NCI-H82 treated with DMSO at 0.1 percent for 48 hours (cell line): ENCODE measurements around the gene TCF4.

Experiments used
- DNase-seq: peaks from one replicate; lab custom pipeline; 2025; ENCODE audit not compliant: unreplicated experiment; lab: John Stamatoyannopoulos, UW

Gene TCF4

DNA sequence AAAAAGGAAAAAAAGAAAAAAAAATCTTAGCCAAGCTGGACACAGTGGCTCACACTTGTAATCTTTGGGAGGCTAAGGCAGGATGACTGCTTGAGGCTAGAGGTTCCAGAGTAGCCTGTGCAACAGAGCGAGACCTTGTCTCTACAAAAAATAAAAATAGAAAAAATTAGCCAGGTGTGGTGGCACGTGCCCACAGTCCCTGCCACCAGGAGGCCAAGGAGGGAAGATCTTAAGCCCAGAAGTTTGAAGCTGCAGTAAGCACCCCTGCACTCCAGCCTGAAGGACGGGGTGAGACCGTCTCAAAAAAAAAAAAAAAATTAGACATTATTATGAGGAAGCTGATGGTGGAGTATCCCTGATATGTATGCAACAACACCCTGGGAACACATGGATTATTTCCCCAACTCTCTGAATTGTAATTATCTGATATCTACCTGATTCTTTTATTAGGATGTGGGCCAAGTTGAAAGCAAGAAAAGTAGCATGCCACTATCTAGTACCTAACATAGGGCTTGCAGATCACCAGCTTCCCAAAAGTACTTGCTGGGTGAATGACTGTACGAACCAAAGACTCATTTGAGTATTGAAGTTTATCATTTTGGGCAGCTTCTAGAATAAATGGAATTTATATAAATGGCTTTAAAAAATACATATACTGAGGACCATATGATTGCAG is 140.9 kb downstream of the TCF4 start:
- no peak for DNase-seq

DNA sequence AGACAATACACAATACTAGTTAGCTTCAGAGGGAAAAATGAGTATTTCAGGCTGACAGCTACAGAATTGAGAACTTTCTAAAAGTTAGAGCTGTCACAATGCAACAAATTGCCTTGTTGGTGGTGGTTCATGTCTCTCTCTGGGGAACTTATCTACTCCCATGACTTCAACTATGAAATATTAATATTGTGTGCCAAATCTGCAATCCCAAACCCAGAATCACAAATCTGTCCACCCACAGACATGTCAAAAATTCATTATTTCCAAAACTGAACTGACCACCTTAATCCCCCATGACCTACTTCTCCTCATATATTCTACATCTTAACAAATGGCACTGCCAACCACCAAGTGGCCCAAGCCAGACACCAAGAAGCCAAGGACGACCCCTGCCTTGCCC is 143.5 kb downstream of the TCF4 start:
- no peak for DNase-seq

DNA sequence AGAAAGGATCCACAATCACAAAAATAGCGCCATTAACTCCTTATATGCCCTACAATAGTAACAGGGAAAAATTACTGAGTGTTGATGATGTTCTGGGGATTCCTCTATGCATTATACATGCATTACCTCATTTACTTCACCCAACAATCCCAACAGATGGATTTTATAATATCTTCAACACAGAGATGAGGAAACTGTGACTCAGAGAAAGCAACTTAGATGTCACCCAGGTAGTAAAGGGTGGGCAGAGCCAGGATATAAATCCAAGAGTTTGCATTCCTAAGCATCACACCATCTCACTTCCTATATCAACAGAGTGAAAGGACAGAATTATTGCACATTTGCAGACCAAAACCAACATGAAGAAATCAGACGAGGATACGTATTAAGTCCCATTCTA is 144.2 kb downstream of the TCF4 start:
- no peak for DNase-seq

DNA sequence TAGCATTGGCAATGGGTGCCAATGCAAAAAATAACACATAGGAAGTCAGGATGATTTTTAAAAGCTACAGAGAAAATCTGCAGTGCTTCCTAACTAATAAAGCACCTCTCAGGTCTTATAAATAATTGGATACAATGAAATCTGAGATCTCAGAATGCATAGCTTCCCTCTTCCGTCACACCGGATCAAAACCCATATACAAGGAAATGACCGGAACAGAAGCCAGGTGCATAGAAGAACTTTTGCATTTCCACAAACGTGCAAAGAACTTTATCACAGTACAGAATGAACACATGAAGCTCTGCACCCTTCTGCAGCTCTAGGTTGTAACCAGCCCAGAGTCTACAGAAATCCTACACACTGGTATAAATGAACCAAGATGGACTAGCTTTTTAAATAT is 145.4 kb downstream of the TCF4 start:
- DNase-seq: no peak

DNA sequence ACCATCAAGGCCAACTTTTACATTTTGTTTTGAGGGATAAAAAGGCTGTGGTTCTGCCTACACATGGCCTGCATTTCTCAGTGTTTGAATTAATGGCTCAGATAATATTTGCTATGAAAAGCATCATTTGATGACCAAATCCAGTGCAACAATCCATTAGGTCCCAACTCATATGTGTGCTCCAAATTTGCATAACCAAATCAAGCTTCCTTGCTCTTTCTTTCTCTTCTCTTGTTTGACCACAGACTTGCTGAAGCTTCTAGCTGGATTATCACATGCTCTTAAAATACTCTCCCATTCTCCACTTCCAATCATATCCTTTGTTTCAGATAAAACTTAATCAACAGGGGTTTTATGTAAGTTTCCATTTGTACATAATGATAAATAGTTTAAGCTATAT is 147.0 kb downstream of the TCF4 start:
- no peak for DNase-seq

DNA sequence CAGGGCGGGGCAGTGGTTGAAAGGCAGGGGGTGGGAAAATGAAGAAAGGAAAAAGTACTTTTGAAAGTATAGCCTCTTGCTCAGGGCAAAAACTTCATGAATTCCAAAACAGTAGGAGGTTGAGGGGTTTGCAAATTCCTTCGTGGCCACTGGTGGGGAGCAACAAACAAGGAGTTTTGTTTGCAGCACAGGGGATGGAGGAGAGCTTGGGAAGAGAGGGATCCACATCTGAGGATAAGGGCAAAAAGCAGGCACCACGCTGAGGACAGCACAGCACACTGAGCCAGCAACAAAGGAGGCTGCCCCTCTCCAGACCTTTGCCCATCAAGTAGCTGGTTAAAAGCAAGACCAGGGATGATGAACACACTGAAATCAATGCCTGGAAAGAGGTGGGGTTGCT is 148.9 kb downstream of the TCF4 start:
- no peak for DNase-seq

DNA sequence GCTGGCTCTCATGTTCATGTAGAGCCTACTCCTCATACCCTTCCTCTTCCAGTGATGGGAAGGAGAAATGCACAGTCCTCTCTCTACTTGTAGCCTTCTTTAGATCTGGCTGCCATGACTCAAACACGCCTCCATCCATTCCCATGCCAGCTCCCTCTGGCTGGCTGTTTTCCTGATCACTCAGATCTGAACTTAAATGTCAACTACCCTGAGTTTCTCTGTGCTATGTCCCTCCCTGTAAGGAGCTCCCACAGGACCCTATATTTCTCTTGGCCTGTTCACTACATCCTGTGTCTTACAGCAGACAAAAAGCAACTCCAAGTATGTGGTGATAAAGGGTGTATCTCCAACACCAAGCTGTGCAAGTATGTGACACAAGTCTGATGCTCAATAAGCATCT is 152.4 kb downstream of the TCF4 start:
- no peak for DNase-seq

DNA sequence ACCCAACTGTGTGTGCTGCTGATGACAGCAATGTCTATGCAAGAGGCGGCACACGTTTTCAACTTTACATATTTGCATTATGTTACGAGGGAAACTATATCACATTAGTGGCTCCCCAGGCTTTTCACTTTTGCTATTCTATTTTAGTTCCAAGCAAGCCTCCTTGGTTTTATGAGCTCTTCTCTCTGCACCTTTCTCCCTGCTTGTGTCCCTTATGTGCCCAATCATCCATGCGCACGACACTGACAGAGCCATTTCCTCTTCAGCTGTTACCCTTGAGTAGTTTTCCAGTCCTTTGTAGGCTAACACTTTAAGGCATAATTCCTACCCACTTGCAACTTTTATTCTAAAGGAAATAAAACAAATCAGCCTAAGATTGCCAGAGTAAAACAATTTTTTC is 154.3 kb downstream of the TCF4 start:
- no peak for DNase-seq

DNA sequence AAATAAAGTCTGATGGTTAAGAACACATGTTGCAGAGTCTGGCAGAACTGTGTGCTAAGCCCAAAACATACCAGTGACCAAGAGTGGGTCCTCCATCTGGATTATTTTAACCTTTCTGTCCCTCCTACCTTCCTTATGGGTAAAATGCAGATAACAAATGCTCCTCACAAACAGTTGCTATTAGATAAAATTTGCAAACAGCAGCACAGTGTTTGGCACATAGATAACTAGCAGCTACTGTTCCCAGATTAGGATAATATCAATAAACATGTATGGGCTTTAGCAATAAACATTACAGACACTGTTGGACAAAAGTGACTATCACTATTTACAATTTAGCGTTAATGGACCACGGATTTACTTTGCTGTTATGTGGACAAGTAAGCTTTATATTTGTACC is 154.9 kb downstream of the TCF4 start:
- no peak for DNase-seq

DNA sequence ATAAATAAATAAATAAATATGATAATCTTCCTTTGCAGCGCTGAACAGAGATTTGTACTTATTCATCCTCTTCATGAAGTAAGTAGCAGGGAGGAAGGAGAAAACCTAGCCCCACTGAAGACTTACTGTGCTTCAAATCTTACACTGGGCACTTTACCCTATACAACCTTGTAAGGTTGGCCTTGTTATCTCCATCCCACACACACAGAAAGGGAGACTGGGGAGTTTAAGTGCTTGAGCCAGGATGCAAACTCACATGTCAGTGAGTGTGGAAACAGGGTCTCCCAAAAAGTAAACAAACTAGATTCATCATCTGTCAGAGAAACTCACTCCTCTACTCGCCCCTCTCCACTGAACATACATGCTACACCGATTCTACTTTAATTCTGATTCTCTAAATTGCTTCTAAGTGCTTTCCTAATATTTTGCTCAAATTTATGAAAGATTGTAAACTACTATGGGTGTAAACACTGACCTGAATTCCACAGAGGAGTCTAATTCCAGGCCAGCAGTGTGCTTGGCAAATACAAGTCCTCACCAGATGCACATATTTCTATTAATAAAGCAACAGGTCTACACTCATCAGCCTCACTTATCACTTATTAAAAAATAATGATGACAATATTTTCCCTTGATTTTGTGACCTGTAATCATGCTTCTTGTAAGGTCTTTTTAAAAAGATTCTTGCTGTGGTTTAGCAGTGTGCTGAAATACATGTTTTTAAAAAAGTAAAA is 155.5 kb downstream of the TCF4 start:
- DNase-seq: no peak

DNA sequence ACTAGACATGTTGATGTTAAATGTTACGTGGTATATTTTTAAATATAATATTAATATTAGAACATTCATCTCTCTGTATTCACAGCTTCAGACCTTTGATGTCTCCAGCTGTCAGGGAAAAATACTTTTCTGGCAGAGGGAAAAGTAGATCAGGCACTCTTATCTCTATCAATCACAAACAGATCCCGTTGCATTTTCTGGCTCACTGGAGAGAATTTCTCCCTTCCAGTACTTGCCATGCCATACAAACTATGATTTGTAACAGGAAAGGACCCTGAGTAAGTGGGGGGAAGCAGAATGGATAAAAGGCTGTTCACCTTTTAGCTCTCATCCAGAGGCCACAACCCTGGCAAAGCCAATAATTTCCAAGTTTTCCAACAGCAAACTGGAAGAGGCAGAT is 158.0 kb downstream of the TCF4 start:
- no peak for DNase-seq

DNA sequence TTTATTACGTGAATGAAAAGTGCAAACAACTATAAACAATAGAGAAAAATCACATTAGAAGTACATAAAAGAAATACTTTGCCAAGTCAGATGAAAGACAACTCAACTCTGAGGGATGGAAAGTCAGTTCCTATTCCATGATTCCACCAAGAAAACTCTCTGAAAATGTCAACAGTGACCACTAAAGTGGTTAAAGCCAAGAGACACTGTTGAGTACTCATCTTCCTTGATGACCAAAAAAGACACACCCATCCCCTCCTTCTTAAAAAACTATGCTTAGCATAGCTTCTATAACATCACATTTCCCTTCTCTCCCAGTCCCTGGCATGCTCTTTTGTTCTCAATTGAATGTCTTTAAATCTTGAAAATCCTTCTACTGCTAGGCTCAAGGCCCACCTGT is 160.0 kb downstream of the TCF4 start:
- DNase-seq: no peak

DNA sequence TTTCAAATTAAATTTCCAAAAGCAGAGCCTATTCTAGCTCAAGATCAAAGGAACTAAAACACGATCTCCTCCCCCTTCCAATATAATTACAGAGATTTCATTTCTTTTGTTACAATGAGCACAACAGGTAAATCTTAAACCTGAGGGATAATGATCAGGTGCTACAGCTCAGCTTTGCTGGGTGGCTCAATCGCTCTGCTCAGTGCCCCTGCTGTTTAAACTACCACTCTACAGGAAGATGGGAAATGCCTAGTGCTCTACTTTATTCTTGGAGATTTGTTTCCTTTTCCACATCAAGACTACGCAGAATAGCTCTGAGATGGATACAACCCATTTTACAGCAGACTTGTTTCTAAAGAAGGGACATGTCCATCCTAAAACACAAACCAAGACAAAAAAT is 162.3 kb downstream of the TCF4 start:
- no peak for DNase-seq

DNA sequence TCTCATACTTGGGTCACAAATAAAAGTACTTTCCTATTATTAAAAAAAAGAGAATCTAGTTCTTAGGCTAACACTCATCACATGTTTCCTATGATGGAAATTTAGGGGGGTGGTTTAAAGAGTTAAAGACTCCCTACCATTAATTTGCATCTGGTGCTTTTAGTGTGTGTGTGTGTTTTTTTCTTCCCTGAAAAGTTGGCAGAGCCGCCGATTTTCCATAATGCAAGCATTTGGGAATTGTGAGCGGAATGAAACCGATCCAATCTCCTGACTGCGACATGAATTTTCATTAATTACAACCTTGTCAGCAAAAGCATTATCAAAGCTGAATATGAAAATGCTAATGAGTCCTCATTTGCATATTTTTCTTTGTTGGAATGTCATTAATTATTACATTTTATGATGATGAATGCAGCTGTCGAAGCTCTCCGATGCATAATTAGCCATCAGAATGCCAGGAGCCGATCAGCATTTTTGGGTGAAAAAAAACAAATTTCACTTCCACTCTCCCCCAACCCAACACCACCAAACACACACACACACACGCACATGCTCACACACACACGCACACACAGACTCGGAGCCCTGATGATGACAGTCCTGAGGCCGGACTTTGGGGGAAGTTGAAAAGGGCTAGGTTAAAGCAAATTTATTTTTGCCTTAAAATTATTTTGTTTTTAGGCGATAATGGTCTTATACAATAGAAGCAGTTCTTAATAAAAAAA is 165.4 kb downstream of the TCF4 start:
- DNase-seq: no peak

DNA sequence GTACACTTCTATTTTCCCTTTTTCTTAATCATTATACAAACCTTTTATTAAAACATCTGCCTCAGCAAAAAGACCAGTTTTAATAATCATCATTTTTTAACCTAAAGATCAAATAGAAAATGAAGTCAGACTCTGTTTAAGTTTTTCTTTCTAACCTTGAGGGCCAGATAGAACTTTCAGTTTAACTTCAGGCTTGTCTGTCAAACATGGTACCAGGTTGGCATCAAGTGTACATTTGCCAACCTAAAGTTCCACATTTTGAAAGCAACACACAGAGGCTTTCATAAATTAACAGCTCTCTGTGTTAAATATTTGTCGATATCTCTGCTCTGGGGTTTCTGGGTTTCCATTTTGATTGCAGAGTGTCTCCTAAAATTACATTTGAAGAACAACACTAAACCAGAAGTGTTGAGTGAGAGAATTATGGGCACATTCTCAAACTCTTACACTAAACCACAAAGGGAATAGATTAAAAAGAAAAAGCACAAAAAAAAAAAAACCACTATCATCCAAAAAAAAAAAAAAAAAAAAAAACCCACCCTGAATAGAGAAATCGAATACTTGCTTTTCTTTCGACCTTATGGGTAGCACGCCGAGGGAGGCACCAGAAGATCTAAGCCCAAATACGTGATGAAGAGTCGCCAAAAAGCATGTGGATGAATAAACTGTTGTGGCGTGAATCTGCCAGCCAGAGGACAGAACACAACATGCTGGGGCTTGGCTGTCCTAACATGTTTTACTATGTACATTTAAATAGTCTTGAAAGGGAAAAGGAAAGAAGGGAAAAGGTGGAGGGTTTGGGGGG is 166.2 kb downstream of the TCF4 start:
- no peak for DNase-seq

DNA sequence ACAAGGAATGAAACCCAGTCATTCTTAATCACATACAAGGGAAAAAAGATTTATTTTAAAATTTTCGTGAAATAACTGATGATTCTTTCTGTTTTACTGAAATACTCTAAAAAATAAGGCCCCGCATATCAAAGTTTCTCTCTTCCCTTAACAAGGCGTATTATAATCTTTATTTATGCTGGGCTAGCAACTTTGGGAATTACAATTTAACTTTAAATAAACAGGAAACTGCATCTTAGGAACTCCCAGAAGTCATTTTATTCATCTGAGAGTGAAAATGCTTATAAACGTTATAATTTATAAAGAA is 166.7 kb downstream of the TCF4 start:
- no peak for DNase-seq

DNA sequence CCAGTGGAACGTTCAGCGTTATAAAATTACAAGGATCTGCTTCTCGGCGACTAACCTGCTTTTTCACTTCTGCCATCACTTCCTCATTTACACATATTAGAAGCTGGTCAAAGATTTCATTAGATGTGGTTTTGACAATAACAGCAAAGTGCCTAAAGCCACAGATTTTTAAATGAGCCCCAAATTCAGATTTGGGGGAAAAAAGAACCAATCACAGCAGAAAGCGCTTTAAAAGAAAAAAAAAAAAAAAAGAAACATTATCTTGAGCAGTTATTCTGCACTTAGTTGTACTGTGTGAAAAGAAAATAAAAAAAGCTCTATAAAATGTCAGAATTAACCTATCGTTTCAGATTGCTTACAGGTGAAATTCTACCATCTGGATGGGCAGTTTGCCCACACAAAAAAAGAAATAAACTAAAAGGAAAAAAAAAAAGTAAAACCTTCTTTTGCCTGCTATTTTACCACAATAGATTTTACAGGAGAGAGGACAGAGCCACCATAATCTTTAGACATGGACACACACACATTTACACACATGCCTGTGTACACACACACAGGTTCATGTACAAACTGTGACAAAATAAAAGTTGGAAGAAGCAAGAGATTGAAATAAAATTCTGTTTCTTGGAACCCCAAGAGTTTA is 167.2 kb downstream of the TCF4 start:
- no peak for DNase-seq

DNA sequence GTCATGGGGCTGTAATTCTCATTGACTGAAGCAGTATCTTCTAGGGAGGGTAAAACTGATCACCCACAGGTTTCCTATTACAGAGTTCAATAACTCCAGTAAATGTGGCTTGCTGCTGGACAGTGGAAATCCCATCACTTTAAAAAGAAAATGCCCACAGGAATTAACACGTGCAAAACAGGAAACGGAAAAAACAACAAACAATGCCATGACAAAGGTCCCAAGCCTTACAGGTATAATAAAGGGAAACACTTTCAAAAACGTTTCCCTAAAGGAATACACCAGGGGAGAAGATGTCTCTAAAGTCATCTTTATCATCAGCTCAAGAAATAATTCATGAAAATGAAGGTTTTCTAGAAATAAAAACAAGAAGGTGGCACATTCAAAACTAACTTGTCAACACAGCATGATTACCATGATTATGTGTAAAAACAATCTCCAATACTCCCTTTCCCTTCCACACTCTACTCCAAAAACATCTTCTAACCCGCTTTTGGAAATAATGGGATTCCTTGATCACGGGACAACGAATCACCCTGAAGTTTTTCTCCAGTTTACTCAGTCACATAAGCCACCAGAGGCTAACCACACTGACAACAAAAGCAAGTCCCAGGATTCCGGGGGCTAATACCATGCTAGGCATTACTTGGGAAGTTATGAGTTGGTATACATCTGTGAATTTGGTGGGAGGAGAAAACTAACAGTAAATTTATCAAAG is 167.9 kb downstream of the TCF4 start:
- DNase-seq: no peak

DNA sequence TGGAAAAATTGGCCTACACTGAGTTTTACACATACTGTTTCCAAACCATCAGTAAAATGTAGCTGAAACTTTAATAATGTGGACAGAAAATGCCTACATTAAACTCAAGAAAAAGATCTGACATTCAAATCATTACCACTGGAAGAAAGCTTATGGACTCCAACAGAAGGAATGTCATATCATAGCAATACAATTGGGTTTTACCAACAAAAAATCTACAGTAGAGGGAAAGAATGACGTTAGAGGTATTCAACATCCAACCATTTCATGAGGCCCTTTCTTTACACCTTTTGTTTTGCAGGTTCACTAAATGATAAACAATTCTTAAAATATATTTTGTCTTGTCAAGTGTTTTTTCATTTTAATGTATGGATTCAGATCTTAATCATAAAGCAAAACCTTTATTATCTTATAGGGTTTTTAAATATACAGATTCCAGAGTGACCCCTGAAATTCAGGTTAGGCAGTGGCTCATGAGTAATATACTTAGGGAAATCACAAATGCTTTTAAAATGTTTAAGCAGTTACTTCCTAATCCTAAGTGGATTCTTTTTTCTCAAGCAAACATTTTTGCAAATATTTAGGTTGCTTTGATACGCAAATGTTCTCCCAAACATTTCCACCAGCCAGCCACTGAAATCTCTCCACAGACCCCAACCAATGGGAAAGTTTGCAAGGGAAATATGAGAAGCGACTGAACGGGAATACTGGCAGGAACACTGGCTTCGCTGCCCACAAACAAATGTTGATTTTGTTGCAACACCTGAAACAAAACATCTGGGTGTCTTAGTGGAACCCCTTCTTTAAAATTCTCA is 168.7 kb downstream of the TCF4 start:
- no peak for DNase-seq

DNA sequence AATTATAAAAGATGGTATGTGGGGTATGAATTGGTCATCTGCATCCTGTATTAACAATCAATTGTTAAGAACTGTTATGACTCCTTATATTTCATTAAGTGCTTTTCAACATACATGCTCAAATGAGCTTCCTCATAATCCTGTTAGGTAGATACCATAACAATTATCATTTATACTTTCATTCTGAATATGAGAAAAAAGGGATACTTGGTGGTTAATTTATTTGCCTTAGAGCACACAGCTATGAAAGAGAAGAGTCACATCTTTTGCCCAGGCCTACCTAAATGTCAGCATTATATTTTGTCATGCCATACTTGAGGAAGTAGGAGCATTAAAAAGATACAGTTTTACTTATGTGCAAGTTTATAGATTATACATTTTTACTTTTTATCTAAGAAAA is 169.6 kb downstream of the TCF4 start:
- DNase-seq: no peak
